Tibial nerve (tissue), 4 donors: Measurements from ENCODE around the gene TMEM238.

ENCODE experiments used
- CTCF ChIP-seq, 5 experiments: fragments of 200-600 bp in 3 of 5; fragments of 450-650 bp in 2 of 5; sonication (generic) in 3 of 5; IDR thresholded peaks; one replicate each; pipeline ENCODE4 v1.5.1; 2016 to 2019; ENCODE audit warnings: antibody characterized with exemption in 5 of 5, mild to moderate bottlenecking in 3 of 5, moderate library complexity in 2 of 5
- EP300 ChIP-seq, 2 donors: sonication (generic); formaldehyde crosslinking; IDR thresholded peaks; one replicate each; pipeline ENCODE4 v1.6.1; 2017; ENCODE audit warnings: antibody characterized with exemption in 2 of 2, mild to moderate bottlenecking in 1 of 2
- POLR2A ChIP-seq, 2 donors: fragments of 450-650 bp; IDR thresholded peaks; one replicate each; pipeline ENCODE4 v1.6.1; 2017; ENCODE audit warnings: antibody characterized with exemption in 2 of 2, mild to moderate bottlenecking in 2 of 2, moderate library complexity in 2 of 2

GRCh38 chr19:55353803-55354697 lies 30.0 kb downstream of the TMEM238 start:
- TF ChIP-seq CTCF (IDR thresholded peaks at IDR 0.05) = no peak
- TF ChIP-seq POLR2A (IDR thresholded peaks at IDR 0.05) = no peak
- TF ChIP-seq EP300 (IDR thresholded peaks at IDR 0.05) = no peak
